Colonic mucosa (tissue), 4 donors: ENCODE data around the gene SEMA4A. TPM values are rescaled to one million over a fixed set of nuclear protein-coding genes. Genes with fewer than 3 reads are reported as not detected.

Source experiments
- DNase-seq: peaks from one replicate; pipeline ENCODE4 v3.0.0-alpha.2; 2020
- H3K27ac ChIP-seq: fragments of 200-600 bp; one replicate; pipeline ENCODE4 v1.8.0; 2021
- H3K27me3 ChIP-seq: fragments of 200-600 bp; one replicate; pipeline ENCODE4 v1.8.0; 2021
- H3K36me3 ChIP-seq: fragments of 200-600 bp; one replicate; pipeline ENCODE4 v1.8.0; 2021
- H3K4me1 ChIP-seq: fragments of 200-600 bp; one replicate; pipeline ENCODE4 v1.8.0; 2021; ENCODE audit warnings: mild to moderate bottlenecking
- H3K4me3 ChIP-seq: fragments of 200-600 bp; one replicate; pipeline ENCODE4 v1.8.0; 2021
- H3K9ac ChIP-seq, 2 donors: one replicate each; pipeline ENCODE4 v1.7.0; 2013; ENCODE audit warnings: control low read depth in 2 of 2, low read depth in 2 of 2, low read length in 2 of 2
- H3K9me3 ChIP-seq: fragments of 200-600 bp; one replicate; pipeline ENCODE4 v1.8.0; 2021
- CTCF ChIP-seq: fragments of 200-600 bp; IDR thresholded peaks from one replicate; pipeline ENCODE4 v1.8.0; 2022; ENCODE audit warnings: antibody characterized with exemption, mild to moderate bottlenecking
- intact Hi-C: fragments of 100-400 bp; cut with DNase I; formaldehyde crosslinking; loops from one replicate; pipeline ENCODE4 v1.14.1; 2022
- total RNA-seq, 2 donors: library from RNA; stranded (reverse); fragmentation: NEBNext Ultra II Directional in 1 of 2; extraction: Animal tissue kit (Norgen Biotek cat#: 25700) in 1 of 2; gene quantifications; one replicate each; pipeline ENCODE4 v1.2.1, GENCODE V29; 2021
- donor health status: healthy.
- donor health status: DM: no; HTN: no; CAD: no.
- donor health status: DM: no; HTN: no; CAD: no.

The SEMA4A gene
- total RNA-seq, 2 donors from 2014 or later: 4.5 to 5.6 TPM

DNA sequence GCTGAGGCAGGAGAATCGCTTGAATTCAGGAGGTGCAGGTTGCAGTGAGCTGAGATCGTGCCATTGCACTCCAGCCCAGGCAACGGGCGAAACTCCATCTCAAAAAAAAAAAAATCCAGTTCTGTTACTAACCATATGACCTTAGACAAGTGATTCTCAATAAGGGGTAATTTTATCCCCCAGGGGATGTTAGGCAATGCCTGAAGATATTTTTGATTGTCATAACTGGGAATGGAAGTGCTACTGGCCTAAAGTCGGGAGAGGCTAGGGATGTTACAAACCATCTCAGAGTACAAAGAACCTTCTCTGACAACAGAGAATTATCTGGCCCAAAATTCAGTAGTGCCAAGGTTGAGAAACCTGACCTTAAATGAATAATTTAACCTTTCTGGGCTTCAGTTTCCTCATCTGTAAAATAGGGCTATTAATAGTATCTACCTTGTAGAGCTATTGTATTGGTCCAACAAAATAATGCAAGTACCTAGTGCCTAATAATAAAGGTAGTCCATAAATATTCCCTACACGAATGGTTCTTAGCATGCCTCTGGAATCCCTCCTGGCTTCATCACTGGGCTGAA lies 44.6 kb upstream of the SEMA4A start:
- intact Hi-C loops: no loop called here
- no peak for DNase-seq
- no peaks in the 10 kb centered on the region for H3K36me3 ChIP-seq
- no peaks in the 10 kb centered on the region for H3K9me3 ChIP-seq
- no peak for TF ChIP-seq CTCF
- H3K9ac ChIP-seq: no peak overlapping the region
- H3K4me3 ChIP-seq: no peak overlapping the region
- peaks cover 21% of the 10 kb centered on the region for H3K4me1 ChIP-seq
- no peaks in the 10 kb centered on the region for H3K27me3 ChIP-seq
- H3K27ac ChIP-seq: no peak overlapping the region

DNA sequence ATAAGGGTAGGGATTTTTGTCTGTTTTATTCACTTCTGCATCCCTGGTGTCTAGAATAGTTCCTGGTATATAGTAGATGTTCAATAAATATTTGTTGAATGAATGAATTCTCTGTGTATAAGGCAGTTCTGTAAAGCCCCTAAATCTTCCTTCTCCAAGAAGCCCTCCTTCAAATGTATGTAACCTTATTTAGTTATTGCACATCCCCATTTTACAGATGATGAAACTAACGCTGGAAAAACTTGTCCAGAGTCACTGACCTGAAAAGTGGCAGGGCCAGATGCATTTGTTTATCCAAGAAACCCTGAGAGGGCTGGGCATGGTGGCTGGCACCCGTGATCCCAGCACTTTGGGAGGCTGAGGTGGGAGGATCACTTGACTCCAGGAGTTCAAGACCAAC lies 43.1 kb upstream of the SEMA4A start:
- no peak overlapping the region for H3K27ac ChIP-seq
- intact Hi-C loops: no loop called here
- DNase-seq: no peak
- H3K4me3 ChIP-seq: no peak overlapping the region
- H3K9ac ChIP-seq: no peak overlapping the region
- peaks cover 6% of the 10 kb centered on the region for H3K4me1 ChIP-seq
- no peaks in the 10 kb centered on the region for H3K27me3 ChIP-seq
- no peak for TF ChIP-seq CTCF
- H3K9me3 ChIP-seq: no peaks in the 10 kb centered on the region
- H3K36me3 ChIP-seq: no peaks in the 10 kb centered on the region

DNA sequence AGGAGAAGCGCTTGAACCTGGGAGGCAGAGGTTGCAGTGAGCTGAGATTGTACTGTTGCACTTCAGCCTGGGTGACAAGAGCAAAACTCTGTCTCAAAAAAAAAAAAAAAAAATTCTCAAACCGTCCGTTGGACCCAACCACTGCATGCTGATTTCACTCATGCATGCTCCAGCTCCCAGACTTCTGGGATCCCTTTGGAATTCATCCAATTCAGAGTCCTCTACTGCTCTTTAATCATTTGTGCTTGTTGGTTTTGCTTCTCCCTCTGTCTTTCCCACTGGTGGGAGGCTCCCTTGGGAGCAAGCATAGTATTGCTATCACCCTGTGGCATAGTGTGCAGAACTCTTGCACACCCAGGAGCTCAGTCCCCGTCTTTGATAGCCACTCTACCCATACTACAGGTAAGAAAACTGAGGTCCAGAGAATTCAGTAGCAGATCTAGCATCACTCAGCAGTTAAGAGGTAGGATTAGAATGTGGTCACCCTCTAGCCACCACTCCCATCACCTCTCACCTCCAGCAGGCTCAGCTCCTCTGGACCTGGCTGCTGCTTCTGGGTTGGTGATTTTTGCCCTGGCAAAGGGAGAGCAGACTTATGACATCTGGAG lies 41.9 kb upstream of the SEMA4A start:
- TF ChIP-seq CTCF: no peak
- H3K36me3 ChIP-seq: no peaks in the 10 kb centered on the region
- H3K9me3 ChIP-seq: no peaks in the 10 kb centered on the region
- no peaks in the 10 kb centered on the region for H3K27me3 ChIP-seq
- H3K27ac ChIP-seq: no peak overlapping the region
- intact Hi-C loops: no loop called here
- no peak for DNase-seq
- no peak overlapping the region for H3K4me3 ChIP-seq
- no peak overlapping the region for H3K9ac ChIP-seq
- no peaks in the 10 kb centered on the region for H3K4me1 ChIP-seq

DNA sequence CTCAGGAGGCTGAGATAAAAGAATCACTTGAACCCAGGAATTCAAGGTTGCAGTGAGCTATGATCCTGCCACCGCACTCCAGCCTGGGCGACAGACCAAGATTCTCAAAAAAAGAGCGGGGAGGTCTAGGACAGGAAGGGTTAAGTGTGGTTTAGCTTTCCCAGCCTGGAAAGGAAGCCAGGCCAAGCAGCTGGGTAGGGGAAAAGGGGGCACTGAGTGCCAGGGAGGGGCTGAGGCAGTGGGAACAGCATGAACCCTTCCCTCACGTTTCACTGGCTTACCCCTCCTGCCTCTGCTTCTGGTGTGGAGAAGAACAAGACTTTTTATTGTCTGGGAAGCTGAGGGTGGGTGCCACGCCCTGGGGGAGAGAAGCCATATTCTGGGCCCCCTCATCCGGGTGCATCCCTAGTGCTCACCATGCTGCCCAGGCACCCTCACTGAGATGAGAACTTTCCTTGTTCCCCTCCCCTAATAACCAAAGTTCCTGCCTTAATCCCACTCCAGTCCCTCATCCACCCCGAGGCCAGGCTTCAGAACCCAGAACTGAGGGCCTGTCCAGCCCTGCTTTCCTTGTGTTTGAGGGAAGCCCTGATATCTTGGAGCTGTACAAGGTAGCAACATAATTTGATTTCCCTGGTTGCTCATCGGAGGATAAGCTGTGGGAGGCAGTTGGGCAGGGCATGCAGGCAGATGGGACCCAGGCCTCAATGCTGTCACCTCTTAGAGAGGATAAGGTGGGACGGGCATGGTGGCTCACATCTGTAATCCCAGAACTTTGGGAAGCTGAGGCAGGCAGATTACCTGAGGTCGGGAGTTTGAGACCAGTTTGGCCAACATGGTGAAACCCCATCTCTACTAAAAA lies 40.9 kb upstream of the SEMA4A start:
- H3K36me3 ChIP-seq: no peaks in the 10 kb centered on the region
- no peaks in the 10 kb centered on the region for H3K27me3 ChIP-seq
- no peak overlapping the region for H3K27ac ChIP-seq
- peak overlapping the region in 1 of 2 donors; percentile 29 for H3K9ac ChIP-seq
- peaks cover 4% of the 10 kb centered on the region for H3K4me1 ChIP-seq
- H3K4me3 ChIP-seq: no peak overlapping the region
- no peak for TF ChIP-seq CTCF
- intact Hi-C loops: no loop called here
- H3K9me3 ChIP-seq: no peaks in the 10 kb centered on the region
- DNase-seq: peak; percentile 19

GRCh38 chr1:156113282-156113950 lies 40.0 kb upstream of the SEMA4A start:
- no peaks in the 10 kb centered on the region for H3K36me3 ChIP-seq
- no peak for TF ChIP-seq CTCF
- H3K4me3 ChIP-seq: no peak overlapping the region
- H3K4me1 ChIP-seq: peaks cover 5% of the 10 kb centered on the region
- H3K27me3 ChIP-seq: no peaks in the 10 kb centered on the region
- intact Hi-C loops: no loop called here
- peak overlapping the region in 1 of 2 donors; percentile 100 for H3K9ac ChIP-seq
- DNase-seq: peak; percentile 31
- peak overlapping the region; percentile 94 for H3K27ac ChIP-seq
- no peaks in the 10 kb centered on the region for H3K9me3 ChIP-seq
